ELF-1 (cell line): ENCODE data around the gene SLC5A10.

Source experiments
- DNase-seq: peaks from one replicate; pipeline ENCODE4 v3.0.0-alpha.2; 2016; ENCODE audit warnings: low read depth, low spot score

Gene SLC5A10

DNA sequence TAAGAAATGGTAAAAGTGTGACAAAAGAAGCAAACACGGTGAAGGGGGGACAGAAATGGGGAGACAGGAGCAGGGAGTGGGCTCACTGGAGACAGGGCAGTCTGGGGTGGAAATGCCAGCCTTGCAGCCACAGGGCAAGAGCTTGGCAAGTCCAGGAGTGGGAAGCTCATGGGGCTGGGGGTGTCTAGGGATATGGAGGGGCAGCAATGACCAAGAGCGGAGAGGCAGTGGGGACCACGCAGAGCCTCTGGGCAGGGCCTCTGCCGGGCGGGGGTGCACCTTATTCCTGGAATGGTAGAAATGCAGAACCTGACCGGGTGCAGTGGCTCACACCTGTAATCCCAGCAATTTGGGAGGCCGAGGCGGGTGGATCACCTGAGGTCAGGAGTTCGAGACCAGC is 12.6 kb downstream of the SLC5A10 start:
- DNase-seq: no peak

DNA sequence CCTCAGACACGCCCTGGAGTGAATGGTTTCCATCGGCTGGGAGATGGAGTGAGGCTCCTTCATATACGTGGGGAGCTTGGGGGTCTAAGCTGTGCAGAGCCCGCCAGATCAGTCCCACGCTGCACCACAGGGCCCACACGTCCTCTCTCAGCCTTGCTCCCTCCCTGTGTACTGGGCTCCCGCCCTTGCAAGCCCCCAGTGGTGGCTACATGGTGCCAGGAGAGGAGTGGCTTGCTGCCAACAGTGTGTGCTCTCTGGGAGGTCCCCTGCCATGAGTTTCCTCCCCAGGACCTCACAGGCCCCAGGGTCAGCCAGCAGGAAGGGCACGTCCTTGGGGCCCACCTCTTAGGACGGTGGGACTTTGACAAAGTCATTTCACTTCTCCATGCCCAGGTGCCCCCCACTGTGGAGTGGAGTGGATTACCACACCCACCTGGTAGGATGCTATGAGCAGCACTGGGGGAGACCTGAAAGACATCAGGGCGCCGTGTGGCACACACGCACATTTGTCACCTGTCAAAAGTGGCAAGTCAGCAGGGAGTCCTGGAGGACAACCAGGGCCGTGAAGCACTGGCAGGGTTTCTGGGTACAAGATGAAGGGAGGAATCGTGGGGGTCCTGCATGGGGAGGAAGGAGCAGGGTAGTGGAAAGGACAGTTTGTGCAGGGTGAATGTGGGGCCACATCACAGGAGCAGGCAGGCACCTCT is 13.7 kb downstream of the SLC5A10 start:
- DNase-seq: no peak

GRCh38 chr17:18966831-18967624 is 15.1 kb downstream of the SLC5A10 start:
- DNase-seq: no peak

- peak; percentile 76 for DNase-seq
Measured at GRCh38 chr17:18967916-18968315, 16.0 kb downstream of the SLC5A10 start.

DNA sequence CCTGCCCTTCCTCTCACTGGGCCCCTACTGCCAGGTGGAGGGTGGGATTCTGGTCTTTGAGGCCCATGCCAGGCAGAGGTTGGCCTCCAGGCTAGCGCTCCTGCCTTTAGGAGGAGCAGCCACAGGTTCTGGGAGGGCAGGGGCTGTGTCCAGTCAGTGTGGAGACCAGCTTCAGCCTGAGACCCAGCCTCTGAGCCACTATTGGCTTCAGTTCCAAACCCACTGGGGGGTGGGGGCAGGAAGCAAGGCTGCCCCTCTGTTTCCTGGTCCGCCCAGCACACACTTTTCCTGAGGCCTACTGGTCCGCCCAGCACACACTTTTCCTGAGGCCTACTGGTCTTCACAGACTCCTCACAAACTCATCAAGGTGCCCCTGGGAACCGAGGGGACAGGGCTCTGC is 16.4 kb downstream of the SLC5A10 start:
- no peak for DNase-seq

- no peak for DNase-seq
Measured at GRCh38 chr17:18968945-18969887, 17.3 kb downstream of the SLC5A10 start.

DNA sequence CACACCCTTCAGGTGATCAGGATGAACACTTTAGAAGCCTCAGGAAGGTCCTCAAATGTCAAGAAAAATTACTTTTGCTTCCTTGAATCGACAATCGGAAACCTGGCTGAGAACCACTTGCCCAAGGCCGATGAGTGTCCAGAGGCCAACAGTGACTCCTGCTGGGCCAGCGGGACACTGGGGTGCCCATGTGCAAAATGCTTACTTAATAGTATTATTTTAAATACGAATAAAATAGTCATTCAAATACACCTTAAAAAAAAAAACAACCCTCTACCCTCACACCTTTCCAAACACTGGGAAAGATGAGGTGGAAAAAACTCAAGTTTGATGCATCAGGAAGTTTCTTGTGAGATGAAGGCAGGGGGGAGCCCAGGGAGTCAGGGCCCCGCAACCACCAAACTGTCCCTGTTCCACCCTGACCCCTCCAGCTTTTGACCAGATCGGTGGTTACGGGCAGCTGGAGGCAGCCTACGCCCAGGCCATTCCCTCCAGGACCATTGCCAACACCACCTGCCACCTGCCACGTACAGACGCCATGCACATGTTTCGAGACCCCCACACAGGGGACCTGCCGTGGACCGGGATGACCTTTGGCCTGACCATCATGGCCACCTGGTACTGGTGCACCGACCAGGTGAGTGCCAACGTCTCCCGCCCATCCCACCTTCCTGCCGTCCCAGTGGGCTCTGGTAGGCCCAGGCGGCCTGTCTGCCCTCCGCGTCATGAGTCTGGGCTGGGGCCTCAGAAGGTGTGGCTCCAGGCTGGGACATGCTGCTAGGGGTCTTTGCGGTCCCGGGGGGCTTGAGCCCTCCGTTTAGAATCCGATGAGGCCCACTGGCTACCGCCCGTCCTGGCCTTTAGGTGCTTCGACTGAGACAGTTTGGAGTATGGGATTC is 18.9 kb downstream of the SLC5A10 start:
- no peak for DNase-seq

GRCh38 chr17:18971801-18972200 is 19.8 kb downstream of the SLC5A10 start:
- no peak for DNase-seq

GRCh38 chr17:18974407-18975149 is 22.6 kb downstream of the SLC5A10 start:
- no peak for DNase-seq

- DNase-seq: no peak
Measured at GRCh38 chr17:18975597-18975996, 23.6 kb downstream of the SLC5A10 start.

DNA sequence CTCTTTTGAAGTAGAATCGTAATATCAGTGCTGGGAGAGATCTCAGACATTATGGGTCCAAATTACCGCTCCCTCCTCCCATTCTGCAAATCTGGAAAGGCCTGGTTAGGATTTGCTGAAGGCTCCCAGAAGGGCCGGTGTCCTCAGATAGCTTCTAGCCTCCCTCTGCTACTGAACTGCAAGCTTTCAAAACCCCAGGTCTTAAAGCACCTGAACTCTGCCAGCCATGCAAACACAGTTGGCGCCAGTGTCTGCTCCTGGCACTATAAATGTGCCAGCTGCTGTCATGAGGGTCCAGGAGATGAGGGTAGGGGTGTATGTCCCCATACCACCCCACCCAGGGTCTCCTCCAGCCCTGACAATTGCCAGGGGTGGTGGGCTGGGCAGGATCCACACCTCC is 24.2 kb downstream of the SLC5A10 start:
- no peak for DNase-seq

DNA sequence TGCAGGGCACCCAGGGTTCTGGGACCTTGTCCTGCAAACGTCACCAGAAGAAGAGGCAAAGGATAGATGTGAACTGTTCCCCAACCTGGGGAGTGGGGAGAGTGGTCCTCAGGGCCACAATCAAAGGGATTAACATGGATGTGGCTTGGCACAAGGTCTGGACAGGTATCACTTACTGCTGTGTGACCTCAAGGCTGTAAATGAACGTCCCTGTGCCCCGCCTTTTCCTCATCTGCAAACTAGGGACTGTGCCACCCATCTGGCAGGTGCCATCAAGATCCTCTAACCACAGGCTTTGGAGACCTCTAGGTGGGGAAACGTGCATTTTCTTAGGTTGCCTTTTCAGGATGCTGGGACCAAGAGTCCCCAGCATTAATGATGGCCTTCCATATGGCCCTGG is 25.1 kb downstream of the SLC5A10 start:
- DNase-seq: no peak

- no peak for DNase-seq
Measured at GRCh38 chr17:18977646-18978045, 25.7 kb downstream of the SLC5A10 start.

GRCh38 chr17:18978050-18978449 is 26.1 kb downstream of the SLC5A10 start:
- no peak for DNase-seq

DNA sequence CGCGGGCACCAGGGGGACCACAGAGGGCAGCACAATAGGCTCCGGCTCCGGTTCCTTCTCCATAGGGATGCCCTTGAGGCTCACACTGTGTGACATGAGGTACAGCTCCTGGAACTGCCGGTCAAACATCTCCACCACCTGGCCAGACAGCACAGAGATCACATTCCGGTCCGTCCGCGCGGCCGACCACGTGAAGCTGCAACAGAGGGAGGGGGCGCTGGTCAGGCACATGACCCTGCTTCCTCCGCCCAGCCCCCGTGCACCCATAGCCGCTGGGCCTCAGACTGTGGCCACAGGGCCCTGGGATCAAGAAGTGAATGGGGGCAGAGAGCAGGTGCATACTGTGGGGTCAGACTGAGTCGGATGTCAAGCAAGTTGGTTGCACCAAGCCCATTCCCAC is 26.7 kb downstream of the SLC5A10 start:
- no peak for DNase-seq

DNA sequence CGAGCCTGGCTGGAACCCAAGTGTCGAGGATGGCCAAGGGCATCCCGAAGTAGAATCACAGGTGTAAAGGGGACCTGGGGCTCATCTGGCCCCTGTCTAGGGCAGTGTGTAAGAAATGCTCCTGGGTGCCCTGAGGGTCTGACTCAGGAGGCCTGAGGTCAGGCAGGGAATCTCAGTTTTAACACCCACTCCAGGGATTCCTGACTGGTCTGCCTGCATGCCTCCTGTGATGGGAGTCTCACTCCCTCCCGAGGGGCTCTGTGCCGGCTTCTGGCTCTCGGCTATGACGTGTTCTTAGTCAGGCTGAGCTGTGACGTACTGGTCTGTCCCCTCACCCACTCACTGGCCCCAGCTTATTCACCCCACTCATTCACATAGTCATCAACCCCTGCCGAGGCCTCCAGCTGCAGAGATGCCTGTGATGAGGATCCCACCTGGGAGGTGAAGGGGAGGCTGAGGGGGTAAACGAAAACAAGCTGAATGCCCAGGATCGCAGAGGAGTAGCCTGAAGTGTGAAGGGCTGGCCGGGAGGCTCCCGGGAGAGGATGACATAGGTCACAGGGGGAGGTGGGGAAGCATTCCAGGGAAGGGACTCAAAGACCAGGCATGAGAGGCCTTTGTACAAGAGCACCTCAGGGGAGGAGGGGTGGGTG is 28.8 kb downstream of the SLC5A10 start:
- DNase-seq: peak; percentile 76

- no peak for DNase-seq
Measured at GRCh38 chr17:18981335-18981641, 29.3 kb downstream of the SLC5A10 start.

- DNase-seq: peak; percentile 49
Measured at GRCh38 chr17:18981642-18982424, 29.9 kb downstream of the SLC5A10 start.
